ENCODE data around the gene MAGI3. TPM values are rescaled to one million over a fixed set of nuclear protein-coding genes. Genes with fewer than 3 reads are reported as not detected.

Gene MAGI3
- total and polyA plus RNA-seq, 2 donors (not counting 1 experiment from before 2014, with no cell fraction given) = 0.30 to 0.67 TPM

DNA sequence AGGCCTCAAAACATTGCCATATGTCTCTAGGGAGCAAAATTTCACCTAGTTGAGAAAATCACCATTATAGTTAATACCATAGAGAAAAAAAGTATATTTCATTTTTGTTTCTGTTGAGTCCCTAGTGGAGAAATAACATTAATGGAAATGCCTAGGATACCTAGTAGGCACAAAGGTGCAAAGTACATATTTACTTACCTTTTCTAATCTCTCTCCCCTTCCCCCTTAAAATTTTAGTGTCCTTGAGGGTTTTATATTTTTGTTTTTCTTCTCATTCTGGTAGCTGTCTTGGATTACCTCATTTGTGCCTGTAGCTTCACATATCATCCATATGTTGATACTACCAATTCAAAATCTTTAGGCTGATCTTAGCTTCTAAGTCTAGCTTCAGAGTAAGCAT lies 127.0 kb downstream of the MAGI3 start:
- no peak overlapping the region for H3K4me3 ChIP-seq (ENCODE audit: control extremely low read depth in 1 of 5, extremely low read depth in 1 of 5, insufficient read depth in 1 of 5, low read depth in 2 of 5, low read length in 4 of 5)
- Mint-ChIP-seq H3K27me3 (peaks cover 1% of the 10 kb centered on the region), H3K27ac (no peak overlapping the region), H3K4me3 (no peak overlapping the region), H3K9me3 (ENCODE audit: insufficient read depth) (peaks cover 2% of the 10 kb centered on the region), H3K4me1 (no peaks in the 10 kb centered on the region)
- H3K27ac ChIP-seq (ENCODE audit: low read length in 2 of 2) = no peak overlapping the region
- ATAC-seq (ENCODE audit: low read depth) (no peak), DNase-seq (no peak)
- no peaks in the 10 kb centered on the region for H4K20me1 ChIP-seq (ENCODE audit: control insufficient read depth, insufficient read depth, low read length, poor library complexity, severe bottlenecking)
- H3K36me3 ChIP-seq (replicated peaks in 1 of 2; ENCODE audit: control extremely low read depth in 1 of 2, control insufficient read depth in 1 of 2, extremely low read depth in 1 of 2, insufficient read depth in 2 of 2, low read length in 1 of 2) = no peaks in the 10 kb centered on the region
- H3K27me3 ChIP-seq (replicated peaks in 1 of 4; ENCODE audit: control extremely low read depth in 1 of 4, control insufficient read depth in 3 of 4, insufficient read depth in 4 of 4, low read length in 3 of 4) = peaks cover 0 to 3% (median 0%) of the 10 kb centered on the region in 4 experiments
- H3K9me3 ChIP-seq (ENCODE audit: control extremely low read depth in 1 of 3, control insufficient read depth in 2 of 3, insufficient read depth in 1 of 3, low read length in 2 of 3) = no peaks in the 10 kb centered on the region
- H3K4me2 ChIP-seq (replicated peaks; ENCODE audit: low read depth, low read length, poor library complexity, severe bottlenecking) = no peak overlapping the region
- intact Hi-C loops (cut with micrococcal nuclease) = no loop called here
- H3K79me2 ChIP-seq (ENCODE audit: control insufficient read depth, insufficient read depth, low read length) = no peaks in the 10 kb centered on the region
- POLR2A ChIA-PET = no interaction called here
- CTCF ChIA-PET = no interaction called here
- TF ChIP-seq, protein P1, sequence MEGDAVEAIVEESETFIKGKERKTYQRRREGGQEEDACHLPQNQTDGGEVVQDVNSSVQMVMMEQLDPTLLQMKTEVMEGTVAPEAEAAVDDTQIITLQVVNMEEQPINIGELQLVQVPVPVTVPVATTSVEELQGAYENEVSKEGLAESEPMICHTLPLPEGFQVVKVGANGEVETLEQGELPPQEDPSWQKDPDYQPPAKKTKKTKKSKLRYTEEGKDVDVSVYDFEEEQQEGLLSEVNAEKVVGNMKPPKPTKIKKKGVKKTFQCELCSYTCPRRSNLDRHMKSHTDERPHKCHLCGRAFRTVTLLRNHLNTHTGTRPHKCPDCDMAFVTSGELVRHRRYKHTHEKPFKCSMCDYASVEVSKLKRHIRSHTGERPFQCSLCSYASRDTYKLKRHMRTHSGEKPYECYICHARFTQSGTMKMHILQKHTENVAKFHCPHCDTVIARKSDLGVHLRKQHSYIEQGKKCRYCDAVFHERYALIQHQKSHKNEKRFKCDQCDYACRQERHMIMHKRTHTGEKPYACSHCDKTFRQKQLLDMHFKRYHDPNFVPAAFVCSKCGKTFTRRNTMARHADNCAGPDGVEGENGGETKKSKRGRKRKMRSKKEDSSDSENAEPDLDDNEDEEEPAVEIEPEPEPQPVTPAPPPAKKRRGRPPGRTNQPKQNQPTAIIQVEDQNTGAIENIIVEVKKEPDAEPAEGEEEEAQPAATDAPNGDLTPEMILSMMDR (IDR thresholded peaks at IDR 0.05) = no peak
- TF ChIP-seq EZH2 (IDR thresholded peaks at IDR 0.05; ENCODE audit: borderline replicate concordance, insufficient read depth, low read depth, low read length, poor library complexity, severe bottlenecking) = no peak
- H3K4me1 ChIP-seq (ENCODE audit: control insufficient read depth in 2 of 2, insufficient read depth in 2 of 2, low read length in 2 of 2) = no peaks in the 10 kb centered on the region
- H2AFZ ChIP-seq (ENCODE audit: insufficient read depth, low read depth, low read length, poor library complexity, severe bottlenecking) = no peak overlapping the region
- H3K9ac ChIP-seq (ENCODE audit: low read length) = no peak overlapping the region

DNA sequence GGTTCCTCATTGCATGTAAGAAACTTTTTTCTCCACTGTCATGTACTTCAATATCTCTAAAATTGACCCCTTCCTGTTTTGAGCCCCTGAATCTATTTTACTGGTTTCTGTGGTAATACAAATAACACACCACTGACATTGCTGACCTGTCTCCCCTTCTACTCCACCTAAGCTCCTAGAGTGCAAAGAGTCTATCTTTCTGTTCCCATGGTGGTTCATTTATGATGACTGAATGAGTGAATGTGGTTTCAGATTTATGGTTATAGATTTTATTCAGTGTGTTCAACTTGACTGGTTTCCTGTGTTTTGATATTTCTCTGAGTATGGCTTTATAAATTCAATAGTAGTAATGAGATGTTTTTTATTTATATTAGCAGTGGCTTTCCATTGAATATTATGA lies 127.7 kb downstream of the MAGI3 start:
- no peak overlapping the region for H3K9ac ChIP-seq (ENCODE audit: low read length)
- H4K20me1 ChIP-seq (ENCODE audit: control insufficient read depth, insufficient read depth, low read length, poor library complexity, severe bottlenecking) = no peaks in the 10 kb centered on the region
- CTCF ChIA-PET = no interaction called here
- H3K4me1 ChIP-seq (ENCODE audit: control insufficient read depth in 2 of 2, insufficient read depth in 2 of 2, low read length in 2 of 2) = no peaks in the 10 kb centered on the region
- POLR2A ChIA-PET = no interaction called here
- intact Hi-C loops (cut with micrococcal nuclease) = no loop called here
- H3K36me3 ChIP-seq (replicated peaks in 1 of 2; ENCODE audit: control extremely low read depth in 1 of 2, control insufficient read depth in 1 of 2, extremely low read depth in 1 of 2, insufficient read depth in 2 of 2, low read length in 1 of 2) = no peaks in the 10 kb centered on the region
- ATAC-seq (ENCODE audit: low read depth) (no peak), DNase-seq (no peak)
- no peak for TF ChIP-seq EZH2 (IDR thresholded peaks at IDR 0.05; ENCODE audit: borderline replicate concordance, insufficient read depth, low read depth, low read length, poor library complexity, severe bottlenecking)
- TF ChIP-seq, protein P1 (IDR thresholded peaks at IDR 0.05) = no peak
- Mint-ChIP-seq H3K4me1 (no peaks in the 10 kb centered on the region), H3K4me3 (no peak overlapping the region), H3K9me3 (ENCODE audit: insufficient read depth) (peaks cover 2% of the 10 kb centered on the region), H3K27me3 (peaks cover 3% of the 10 kb centered on the region), H3K27ac (no peak overlapping the region)
- H3K79me2 ChIP-seq (ENCODE audit: control insufficient read depth, insufficient read depth, low read length) = no peaks in the 10 kb centered on the region
- H3K27ac ChIP-seq (ENCODE audit: low read length in 2 of 2) = no peak overlapping the region
- no peaks in the 10 kb centered on the region for H3K9me3 ChIP-seq (ENCODE audit: control extremely low read depth in 1 of 3, control insufficient read depth in 2 of 3, insufficient read depth in 1 of 3, low read length in 2 of 3)
- H3K4me2 ChIP-seq (replicated peaks; ENCODE audit: low read depth, low read length, poor library complexity, severe bottlenecking) = no peak overlapping the region
- H3K27me3 ChIP-seq (replicated peaks in 1 of 4; ENCODE audit: control extremely low read depth in 1 of 4, control insufficient read depth in 3 of 4, insufficient read depth in 4 of 4, low read length in 3 of 4) = peaks cover 0 to 3% (median 0%) of the 10 kb centered on the region in 4 experiments
- H3K4me3 ChIP-seq (ENCODE audit: control extremely low read depth in 1 of 5, extremely low read depth in 1 of 5, insufficient read depth in 1 of 5, low read depth in 2 of 5, low read length in 4 of 5) = no peak overlapping the region
- no peak overlapping the region for H2AFZ ChIP-seq (ENCODE audit: insufficient read depth, low read depth, low read length, poor library complexity, severe bottlenecking)

All from B cell (primary cell).